ENCODE measurements around the gene BHLHE23.

- no peak for TF ChIP-seq EZH2 (IDR thresholded peaks at IDR 0.05; ENCODE audit: low read depth)
- TF ChIP-seq CTCF (conservative IDR thresholded peaks at IDR 0.05) = no peak
These were observed 27.3 kb upstream of the BHLHE23 start for GRCh38 chr20:63033794-63034709.

All from PC-9 (cell line).